ENCODE data around the gene FOXF2.

The FOXF2 gene

DNA sequence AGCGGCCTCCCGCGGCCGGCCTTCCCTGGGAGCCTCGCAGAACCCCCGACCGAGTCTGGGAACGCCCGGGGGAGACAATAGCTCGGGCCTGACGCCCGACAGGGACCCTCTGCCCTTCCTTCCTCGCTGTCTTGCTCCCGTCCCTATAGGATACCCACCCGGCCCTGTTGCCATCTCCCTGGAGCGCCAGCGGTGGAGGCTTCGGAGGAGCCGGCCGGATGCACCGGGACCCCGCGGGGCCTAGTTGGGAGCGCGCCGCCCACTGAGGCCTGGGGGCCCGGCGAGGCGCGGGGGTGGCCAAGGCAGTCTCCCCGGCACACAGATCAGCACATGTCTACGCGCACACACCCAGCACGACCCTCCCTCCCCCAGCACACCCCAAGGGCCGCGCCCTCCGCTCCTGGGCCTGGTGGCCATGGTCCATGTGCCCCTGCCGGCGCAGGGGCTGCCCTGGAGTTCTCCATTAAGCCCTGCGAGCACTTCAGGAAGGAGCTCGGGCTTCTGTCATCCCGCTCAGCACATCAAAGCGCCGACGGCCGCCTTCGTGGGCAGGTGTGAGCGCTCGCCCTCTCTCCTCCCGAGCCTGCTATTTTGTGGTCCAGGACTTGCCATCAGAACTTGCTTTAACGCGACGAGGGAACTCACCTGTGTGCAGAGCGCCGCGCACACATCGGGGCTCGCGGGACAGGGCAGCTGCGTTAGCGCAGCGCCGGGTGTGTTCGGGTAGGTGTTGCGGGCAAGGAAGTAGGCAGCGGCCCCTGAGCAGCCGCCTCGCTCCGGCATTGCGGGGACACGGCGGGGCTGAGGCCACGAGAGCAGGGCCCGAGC is 3.7 kb downstream of the FOXF2 start:
- no peak for DNase-seq

DNA sequence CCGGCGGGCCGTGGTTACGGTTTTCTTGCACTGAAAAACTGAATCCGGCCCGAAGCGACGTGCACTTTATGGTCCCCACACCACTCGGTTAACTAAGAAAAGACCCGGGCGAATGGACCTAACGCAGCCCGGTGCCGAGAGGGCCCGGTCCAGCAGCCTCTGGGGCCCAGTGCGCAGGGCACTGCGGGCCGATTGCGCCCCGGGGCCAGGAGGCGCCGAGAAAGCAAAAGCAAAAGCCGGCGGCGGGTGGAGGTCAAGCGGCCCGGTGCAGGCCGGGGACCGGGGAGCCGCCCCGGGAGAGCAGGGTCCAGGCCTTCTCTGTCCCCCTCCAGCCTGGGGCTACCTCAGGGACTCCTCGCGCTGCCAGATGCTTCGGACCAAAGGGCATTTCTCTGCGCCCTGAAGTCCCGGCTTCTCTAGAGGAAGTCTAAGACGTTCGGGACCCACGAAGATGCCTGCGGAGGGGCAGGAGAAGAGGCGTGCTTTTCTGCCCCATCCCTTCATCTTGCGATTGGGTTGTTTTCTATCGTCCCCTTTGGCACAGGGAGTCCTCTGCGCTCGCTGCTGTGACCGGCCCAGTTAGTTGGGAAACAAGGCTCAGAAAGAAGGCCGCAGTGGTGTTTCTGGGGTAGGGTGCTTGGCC is 4.4 kb downstream of the FOXF2 start:
- DNase-seq = no peak

DNA sequence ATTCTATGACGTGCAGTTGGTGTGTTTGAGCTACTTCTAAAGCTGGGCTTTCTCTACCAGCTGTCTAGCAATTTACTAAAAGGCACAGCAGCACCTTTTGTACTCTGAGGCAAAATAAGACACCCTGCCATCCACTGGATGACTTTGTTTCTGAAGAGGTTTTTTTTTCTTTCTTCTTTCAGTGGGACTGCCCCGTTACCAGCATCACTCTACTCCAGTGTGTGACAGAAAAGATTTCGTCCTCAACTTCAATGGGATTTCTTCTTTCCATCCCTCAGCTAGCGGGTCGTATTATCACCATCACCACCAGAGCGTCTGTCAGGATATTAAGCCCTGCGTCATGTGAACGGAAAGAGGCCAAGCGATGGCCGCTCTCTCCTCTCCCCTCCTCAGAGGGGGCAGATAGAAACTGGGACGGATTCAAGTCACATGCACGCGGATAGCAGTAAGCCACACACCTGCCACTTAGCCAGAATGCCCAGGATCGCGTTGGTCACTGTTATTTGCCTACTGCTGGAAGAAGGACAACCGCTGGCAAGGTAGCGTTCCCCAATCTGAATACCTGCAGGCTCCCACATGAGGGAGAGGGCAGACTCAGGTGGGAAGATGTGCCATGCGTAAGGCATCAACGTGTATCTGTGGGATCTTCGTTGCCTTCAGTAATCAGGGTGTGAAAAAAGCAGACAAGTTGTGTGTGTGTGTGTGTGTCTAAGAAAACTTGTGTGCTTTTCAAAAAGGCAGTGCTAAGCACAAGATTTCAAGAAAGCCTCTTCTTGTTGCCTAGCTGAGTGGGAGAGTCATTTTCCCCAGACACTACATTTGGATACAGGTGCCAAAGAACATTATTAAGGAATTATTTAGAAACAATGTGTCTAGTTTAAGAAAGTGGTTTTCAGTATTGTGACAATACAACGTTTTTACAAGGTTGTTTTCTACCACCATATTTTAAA is 5.4 kb downstream of the FOXF2 start:
- no peak for DNase-seq

DNA sequence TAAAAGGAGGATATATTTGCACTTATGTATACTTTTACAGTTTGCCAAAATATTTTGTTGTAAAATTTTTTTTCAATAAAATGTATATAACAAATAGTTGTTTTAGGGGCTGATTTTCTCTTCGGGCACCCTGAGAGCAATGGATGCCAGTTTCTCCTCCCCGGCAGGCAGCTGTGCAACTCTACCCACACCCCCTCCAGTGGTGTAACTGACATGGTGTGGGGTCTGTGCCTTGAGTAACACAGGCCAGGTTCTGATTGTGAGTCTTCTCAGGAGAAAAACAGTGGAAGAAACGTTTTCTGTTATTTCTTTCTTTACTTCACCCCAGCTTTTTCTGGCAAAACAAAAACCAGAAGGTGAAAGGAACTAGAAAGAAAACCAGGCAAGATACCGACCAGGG is 6.1 kb downstream of the FOXF2 start:
- DNase-seq = no peak

DNA sequence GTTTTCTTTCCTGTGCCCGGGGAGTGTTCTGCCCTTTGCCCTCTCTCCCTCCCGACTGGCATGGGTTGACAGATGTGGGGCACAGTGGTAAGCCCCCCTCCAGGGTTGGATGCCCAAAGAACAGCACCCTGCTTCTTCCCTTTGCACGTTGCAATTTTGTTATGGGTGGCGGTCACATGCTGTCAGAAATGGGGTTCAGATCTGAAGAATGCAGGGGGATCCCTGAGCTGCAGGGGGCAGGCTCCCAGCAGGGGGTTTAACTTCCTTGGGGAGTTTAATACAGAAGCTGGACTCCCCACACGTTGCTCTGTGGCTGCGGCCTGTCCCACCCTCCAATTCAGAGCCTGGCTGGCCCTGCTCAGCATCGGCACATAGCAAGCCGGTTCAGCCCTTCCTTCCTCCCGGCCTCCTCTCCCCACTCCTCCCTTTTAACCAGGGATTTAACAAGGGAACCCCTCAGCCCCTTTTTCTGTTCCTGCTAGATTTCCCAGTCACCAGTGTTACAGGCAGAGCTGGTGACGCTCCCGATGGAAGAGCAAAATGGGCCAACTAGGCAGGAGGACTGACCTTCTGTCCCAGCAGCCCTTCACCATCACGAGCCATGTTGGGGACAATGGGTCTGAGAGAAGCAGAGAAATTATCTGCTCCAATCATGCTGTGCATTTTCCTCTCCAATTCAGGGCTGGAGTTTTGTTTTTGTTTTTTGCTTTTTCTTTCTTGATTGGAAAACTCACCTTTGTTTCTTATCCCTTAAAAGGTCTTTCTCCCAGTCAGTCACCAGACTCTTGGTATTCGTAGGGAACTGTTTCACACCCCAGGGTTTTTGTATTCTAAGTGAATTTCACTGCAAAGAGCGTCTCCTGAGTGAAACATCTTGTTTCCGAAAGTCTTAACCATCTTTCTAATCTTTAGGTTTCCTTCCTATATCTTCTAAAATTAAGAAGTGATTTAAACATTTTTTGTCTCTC is 6.8 kb downstream of the FOXF2 start:
- DNase-seq = no peak

DNA sequence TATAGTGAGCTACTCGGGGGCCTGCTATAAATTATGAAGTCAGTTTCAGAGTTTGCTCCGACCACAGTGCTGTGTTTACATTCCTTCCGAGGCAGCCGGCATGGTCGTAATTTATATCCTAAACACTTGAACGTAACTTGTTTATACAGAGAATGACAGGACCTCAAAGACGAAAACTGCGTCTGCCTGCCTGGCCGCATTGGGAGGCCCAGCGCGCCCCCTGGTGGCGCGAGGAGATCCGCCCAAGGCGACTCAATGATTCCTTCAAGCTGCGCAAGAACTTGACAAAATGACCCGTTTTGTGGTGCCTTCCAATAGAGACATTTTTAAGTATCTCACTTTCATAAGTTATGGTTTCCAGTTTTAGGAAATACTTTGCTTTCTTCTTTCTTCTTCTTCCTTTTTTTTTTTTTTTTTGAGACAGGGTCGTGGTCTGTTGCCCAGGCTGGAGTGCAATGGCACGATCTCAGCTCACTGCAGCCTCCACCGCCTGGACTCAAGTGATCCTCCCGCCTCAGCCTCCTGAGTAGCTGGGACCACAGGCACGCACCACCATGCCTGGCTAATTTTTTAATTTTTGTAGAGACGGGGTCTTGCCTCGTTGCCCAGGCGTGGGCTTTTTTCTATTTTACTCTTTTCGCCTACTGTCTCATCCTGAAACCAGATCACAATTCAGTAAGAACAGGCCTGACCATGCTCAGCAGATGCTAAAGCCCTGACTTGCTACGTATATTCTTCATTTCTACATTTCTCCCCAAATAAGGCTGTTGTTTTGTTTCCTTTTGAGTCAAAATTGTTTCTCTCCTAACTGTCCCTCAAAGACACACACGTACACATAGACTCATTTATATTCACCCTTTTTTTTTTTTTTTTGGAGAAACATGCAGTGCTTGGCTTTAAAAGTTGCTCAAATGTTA is 7.8 kb downstream of the FOXF2 start:
- DNase-seq = peak; percentile 27

DNA sequence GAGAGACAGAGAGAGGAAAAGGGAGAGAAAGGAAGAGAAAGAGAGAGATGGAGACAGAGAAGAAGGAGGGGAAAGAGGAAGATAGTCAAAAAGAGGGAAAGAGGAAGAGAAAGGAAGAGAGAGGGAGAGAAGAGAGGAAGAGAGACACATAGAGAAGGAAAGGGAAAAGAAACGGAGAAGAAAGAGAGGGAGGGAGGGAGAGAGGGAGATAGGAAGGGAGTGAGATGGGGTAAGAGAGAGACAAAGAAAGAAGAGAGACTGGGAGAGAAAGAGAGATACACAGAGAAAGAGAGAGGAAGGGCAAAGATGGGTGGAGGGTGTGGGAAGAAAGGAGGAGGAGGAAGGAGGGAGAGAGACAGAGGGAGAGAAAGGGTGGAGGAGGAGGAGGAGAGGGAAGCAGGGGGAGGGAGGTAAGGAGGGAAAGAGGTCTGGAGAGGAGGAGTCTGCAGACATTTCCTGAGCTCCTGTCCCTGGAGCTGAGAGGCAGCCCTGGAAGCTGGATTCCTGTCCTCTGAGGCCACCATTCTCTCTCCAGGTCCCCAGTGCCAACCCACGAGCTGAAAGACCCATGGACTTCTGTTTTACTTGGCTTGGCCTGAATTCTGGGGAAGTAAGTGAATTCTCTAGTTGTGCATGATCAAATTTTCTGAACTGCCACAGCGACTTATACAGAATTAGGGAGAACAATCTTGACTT is 9.9 kb downstream of the FOXF2 start:
- DNase-seq = no peak

DNA sequence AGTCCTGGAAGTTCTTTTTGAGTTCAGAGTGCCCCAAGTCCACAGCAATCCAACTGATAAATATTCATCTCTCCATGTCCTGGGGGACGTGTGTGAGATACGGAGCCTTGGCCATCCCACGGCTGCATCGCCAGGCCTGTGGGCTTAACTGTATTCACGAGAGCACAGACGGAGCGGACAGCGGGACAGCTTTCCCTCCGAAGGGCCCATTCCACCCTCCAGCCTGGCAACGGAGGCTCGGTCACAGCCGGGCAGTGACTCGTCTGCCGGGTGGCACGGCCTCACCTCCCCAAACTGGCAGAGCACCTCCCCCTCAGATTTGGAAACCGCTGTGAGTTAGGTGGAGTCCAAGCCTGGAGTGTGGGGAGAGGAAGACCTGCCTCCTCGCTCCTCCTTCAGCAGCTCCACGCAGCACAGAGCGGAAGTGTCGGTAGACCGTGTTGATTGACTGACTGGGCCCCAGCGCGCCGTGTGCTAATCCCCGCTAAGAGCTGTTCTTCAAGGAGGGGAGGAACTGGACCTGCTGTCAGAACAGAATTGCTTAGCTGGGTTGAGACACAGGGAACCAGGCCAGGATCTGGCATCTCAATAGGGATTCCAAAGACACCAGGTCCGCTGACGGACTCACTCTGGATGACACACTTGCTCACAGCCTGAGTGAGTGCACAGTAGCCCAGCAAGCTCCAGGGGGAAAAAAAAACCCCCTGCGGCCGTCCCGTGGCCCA is 10.9 kb downstream of the FOXF2 start:
- no peak for DNase-seq

DNA sequence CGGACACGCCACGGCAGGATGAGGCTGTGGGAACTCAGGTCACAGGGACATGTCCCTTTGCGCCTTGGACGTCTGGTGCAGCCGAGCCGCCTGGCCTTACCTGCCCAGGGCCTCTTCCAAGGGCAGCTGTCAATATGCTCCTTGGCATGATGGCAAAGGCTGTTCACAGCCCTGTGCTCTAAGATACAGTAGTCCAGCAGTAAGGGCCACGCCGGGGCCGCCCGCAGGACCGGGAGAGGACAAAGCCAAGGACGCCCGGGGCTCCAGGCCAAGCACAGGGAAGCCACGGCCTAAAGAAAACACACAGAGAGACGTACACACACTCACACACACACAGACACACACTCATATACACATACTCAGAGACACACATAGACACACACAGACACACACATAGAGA is 13.0 kb downstream of the FOXF2 start:
- DNase-seq = no peak

DNA sequence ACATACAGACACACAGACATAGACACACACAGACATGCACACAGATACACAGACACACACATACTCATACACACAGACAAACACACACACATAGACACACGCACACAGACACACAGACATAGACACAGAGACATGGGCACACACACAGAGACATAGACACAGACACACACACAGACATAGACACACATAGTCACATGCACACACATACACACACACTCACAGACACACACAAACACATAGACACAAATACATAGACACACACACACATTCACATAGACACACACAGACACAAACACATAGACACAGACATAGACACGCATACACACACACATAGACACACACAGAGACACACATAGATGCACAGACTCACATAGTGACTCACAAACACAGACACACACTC is 13.5 kb downstream of the FOXF2 start:
- DNase-seq = no peak

DNA sequence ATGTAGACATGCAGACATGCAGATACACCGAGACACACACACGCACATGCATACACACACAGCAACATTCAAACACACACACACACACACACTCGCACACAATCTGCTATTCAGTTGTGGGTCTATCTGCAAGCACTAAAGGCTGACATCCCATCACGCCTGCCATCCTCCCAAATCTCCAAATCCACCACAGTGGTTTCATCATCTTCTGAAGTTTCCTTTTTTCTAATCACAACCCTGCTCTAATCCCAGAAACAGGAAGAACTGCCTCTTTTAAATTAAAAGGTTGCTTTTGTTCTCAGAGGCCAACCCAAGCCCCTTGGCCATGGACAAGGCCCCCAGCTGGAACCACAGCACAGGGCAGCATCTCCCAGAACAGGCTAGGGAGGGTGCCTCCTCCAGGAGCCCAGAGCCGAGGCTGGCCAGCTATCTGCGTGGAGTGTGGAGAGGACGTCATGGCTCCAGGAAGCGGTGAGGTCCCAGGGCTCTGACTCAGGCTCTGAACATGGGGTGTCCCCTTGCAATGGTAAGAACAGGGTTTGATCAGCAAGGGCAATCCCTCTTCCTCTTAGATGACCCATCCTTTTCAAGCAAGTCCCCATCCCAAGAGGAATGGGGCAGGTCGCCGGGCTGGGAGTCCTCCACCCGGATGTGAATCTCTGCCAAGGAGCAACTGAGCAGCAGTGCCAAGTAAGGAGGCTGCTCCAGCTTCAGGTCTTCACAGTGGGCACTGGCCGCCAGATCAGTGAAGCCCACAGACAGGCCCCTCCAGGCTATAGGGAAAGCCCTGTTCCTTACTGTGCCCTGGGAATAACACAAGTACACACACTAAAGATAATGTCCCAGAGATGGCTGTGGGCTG is 14.7 kb downstream of the FOXF2 start:
- no peak for DNase-seq

DNA sequence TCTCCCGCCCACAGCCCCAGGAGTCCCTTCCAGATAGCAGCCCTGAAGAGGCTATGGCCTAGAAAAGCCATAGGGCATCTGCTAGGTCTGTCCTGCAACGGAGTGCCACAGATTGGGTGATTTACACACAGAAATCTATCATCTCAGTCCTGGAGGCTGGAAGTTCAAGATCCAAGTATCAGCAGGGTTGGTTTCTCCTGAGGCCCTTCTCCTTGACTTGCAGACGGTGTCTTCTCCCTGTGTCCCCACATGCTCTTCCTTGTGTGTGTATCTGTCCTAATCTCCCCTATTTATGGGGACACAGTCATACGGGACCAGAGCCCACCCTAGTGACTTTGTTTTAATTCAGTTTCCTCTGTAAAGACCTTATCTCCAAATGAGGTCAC is 15.3 kb downstream of the FOXF2 start:
- DNase-seq = no peak

DNA sequence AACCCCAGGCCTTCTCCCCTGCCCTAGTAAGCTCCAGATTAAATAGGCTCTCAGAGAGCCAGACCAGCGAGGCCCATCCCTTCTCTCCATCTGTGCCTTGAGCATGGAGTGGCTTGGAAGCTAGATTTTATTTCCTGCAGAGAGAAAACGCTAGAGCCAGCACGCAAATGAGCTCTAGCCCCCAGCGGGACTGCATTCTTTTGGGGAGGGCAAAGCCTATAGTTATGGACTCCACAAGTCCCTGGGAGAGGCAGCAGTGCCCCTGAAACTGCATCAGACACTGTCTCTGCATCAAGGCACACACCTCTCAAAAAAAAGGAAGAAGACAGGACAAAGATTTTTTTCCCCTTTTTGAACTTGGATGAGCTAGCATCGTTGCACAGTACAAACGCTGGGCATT is 15.8 kb downstream of the FOXF2 start:
- DNase-seq = no peak

DNA sequence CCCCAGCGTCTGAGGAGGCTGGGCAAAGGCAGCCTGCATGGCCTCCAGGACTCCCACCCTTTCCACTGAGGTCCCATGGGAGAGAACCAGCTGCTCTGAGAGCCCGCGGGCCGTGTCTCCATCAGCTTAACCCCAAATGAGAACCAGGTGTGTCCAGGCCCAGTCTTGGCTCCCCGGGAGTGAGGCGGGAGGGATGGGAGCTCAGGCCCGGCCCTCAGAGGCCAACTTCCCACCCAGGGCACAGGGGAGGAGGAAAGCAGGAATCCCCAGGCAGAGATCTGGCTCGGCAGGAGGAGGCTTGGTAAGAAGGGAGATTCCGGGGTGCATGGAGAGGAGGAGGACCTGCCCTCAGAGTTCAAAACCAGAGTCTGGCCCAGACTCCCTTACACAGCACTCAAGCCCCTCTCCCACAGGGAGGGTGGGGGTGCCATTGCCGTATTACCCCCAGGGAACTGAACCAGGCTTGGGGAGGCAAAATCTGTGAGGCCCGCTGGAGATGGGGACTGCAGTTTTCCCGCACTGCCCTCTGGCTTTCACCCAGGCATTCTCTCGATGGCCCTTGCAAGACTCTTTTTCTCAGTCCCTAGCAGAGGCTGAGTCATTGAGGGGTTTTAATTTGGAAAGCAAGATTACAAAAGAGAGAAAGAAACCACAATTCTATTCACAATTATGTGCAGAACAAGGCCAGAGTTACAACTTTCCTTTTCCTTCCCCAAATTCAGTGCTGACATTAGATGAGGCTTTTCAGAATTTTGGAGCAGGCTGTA is 17.1 kb downstream of the FOXF2 start:
- no peak for DNase-seq

DNA sequence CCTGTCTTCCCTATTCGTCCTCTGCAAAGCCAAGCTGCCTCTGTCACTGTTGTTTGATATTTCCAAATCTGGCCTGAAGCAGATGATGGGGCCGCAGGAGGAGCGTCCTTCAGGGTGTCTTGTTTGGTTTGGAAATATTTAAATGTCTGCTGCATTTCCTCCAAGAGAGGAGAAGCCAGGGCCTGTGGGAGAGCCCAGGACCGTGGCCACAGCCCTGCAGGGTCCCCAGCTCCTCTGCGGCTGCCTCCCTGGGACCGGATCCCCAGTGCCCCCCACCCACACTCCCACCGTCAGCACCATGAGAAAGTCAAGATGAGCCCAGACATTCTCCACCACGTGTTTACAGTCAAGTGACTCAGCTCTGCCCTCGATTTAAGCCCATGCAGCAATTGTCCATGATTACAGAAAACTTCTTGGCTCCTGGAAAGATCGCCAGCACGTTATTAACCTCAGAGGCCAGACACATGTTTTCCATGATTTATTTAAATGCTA is 18.2 kb downstream of the FOXF2 start:
- DNase-seq = no peak

DNA sequence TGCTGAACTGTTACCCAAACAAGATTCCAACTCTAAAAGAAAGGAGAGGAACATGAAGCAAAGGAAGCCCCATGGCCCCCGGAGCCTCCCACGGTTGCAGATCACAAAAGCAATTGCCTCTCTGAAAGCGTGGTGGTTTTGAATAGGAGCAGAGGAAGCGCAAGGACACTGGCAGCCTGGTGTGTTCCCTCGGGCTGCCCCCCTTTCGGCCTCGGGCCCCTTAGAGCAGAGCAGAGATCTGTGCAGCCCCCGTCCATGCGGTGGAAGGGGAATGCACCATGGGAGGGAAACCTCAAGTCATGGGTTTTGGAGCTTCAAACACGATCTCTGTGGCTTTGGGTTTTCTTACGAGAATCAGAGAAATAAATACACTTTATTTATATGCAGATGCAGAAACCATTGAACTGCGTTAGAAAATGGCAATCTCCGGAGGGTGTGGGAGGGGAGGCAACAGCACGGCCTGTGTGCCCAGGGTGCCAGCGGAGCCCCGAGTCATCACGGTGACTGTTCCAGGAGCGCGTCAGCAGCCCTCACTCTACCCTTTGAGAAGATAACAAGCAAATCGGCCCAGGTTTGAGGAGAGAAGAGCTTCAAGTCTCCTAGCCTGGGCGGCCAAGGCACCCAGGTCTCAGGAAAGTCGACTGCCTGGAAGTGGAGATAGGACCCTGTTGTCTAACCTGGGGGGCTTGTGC is 20.5 kb downstream of the FOXF2 start:
- DNase-seq = no peak

DNA sequence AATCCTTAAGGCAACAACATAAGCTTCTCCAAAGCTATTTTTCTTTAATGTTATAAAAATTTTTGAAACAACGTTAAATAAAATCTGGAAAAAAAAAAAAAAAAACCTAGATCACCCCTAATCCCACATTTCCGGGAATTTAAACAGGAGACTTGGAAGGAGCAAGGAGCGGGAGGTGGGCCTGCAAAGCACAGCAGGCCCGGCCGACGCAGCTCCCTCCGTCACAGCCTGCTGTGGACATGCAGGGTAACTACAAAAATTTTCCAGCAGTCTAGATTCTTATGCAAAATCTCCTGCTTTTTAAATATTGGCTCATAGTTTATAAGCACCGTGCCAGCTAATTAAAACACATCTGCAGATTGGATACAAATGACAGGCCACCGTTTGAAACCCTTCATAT is 23.5 kb downstream of the FOXF2 start:
- no peak for DNase-seq

Measured in NCI-H146 (cell line).